ENCODE measurements around the gene CCNB2. TPM values are rescaled to one million over a fixed set of nuclear protein-coding genes. Genes with fewer than 3 reads are reported as not detected.

CCNB2 gene
- total and polyA plus RNA-seq, 10 of the 15 experiments (the other 5 are each of a cell fraction or from before 2014, with no cell fraction given): 74.1 to 211 (median 103) TPM

GRCh38 chr15:59104602-59104911, 389 bp upstream of the CCNB2 start (continued):
- TF ChIP-seq CUX1 (IDR thresholded peaks at IDR 0.05; ENCODE audit: insufficient replicate concordance, low read depth, low read length) (peak; percentile 28), USF2 (IDR thresholded peaks at IDR 0.05; ENCODE audit: borderline replicate concordance, low read depth, low read length) (no peak), SPI1 (IDR thresholded peaks at IDR 0.05; ENCODE audit: borderline replicate concordance, insufficient read depth, low read depth, low read length) (peak; percentile 54; the same call in 1 of the 2 replicates), ATF7 (IDR thresholded peaks at IDR 0.05; ENCODE audit: low read depth) (0 out of 2 replicates have a peak, but pooled peaks have one; percentile 28), YBX1 (IDR thresholded peaks at IDR 0.05) (no peak), TAF1 (IDR thresholded peaks at IDR 0.05; ENCODE audit: borderline replicate concordance, low read depth, low read length) (0 out of 2 replicates have a peak, but pooled peaks have one; percentile 15)

All from GM12878 (cell line).